ENCODE results near the gene SORCS2.

- TF ChIP-seq ZNF510 (CRISPR knock-in tag; IDR thresholded peaks at IDR 0.05; ENCODE audit: low read depth) (no peak), TCF7 (IDR thresholded peaks at IDR 0.05; ENCODE audit: low read depth) (no peak), ZNF577 (CRISPR knock-in tag; IDR thresholded peaks at IDR 0.05; ENCODE audit: borderline replicate concordance, low read depth) (no peak), SRY (CRISPR knock-in tag; IDR thresholded peaks at IDR 0.05) (no peak), SP1 (IDR thresholded peaks at IDR 0.05) (no peak), SP1 (CRISPR knock-in tag; IDR thresholded peaks at IDR 0.05) (no peak), POLR2A (IDR thresholded peaks at IDR 0.05; ENCODE audit: insufficient read depth in 1 of 2, low read depth in 2 of 2, low read length in 2 of 2) (no peak)
These were observed 570.8 kb downstream of the SORCS2 start for GRCh38 chr4:7763106-7763505.
